HepG2 (cell line): ENCODE results near the gene PGC.

Experiments
- HDAC2 ChIP-seq: sonication (generic); formaldehyde crosslinking; IDR thresholded peaks from 2 replicates; pipeline ENCODE4 v1.4.0; 2020; ENCODE audit warnings: missing genetic modification reagents
- ZNF75D ChIP-seq: sonication (generic); formaldehyde crosslinking; IDR thresholded peaks from 2 replicates; pipeline ENCODE4 v1.8.1; 2023; ENCODE audit warnings: missing genetic modification reagents, mild to moderate bottlenecking, borderline replicate concordance

DNA sequence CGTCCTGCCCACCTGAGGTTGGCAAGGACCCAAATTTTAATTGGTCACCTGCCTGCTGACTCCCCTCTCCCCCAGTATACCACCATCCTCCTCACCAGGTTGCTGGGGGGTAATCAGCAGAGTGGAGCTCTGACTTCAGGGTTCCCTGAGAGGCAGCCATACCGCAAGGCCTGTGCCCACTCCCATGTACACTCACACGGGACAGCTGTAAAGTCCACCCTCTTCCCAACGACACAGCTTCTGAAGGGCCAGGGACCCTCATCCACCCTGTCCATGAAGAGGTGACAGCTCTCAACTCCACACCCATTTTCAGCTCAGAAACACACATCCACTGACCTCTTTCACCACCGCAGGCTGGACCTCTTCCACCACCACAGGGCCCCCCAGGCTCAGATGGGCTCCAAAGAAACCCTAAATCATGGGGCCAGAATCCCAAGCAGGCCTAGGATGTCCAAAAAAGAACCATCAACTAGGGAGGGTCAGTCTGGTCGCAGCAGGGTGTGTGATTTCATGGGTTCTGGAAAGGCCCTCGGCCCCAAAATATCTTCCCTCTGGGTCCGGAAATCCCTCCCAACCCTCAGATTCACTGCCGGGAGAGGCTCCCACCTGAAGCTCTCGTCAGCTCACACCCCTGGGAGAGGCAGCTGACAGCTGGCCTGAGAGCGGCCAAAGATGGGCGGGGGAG lies 41.7 kb downstream of the PGC start:
- TF ChIP-seq ZNF75D (CRISPR knock-in tag) (no peak), HDAC2 (CRISPR knock-in tag) (no peak)
